ENCODE data around the gene EDN3. TPM values are rescaled to one million over a fixed set of nuclear protein-coding genes. Genes with fewer than 3 reads are reported as not detected.

The EDN3 gene
- polyA plus RNA-seq, 1 donor (not counting 4 experiments of a cell fraction or from before 2014, with no cell fraction given) = not detected

GRCh38 chr20:59297686-59298085 lies 2.7 kb upstream of the EDN3 start:
- Histone ChIP-seq H3K79me2 (ENCODE audit: control insufficient read depth, insufficient read depth, low read length) (no peaks in the 10 kb centered on the region), H3K27me3 (ENCODE audit: control insufficient read depth, extremely low read depth, insufficient read depth, low read length) (peaks cover 16% of the 10 kb centered on the region), H3K27ac (ENCODE audit: control insufficient read depth, insufficient read depth, low read length) (no peak overlapping the region), H3K4me3 (ENCODE audit: control insufficient read depth in 2 of 3, extremely low read depth in 1 of 3, insufficient read depth in 2 of 3, low read depth in 1 of 3, low read length in 3 of 3) (no peak overlapping the region), H4K20me1 (ENCODE audit: control insufficient read depth, extremely low read depth, insufficient read depth, low read length) (no peaks in the 10 kb centered on the region), H3K9ac (ENCODE audit: control insufficient read depth, extremely low read depth, insufficient read depth, low read length) (no peak overlapping the region), H3K4me2 (ENCODE audit: control insufficient read depth, extremely low read depth, insufficient read depth, low read depth, low read length) (no peak overlapping the region), H3K4me1 (ENCODE audit: control insufficient read depth, extremely low read depth, insufficient read depth, low read length) (no peaks in the 10 kb centered on the region), H3K9me1 (ENCODE audit: control insufficient read depth, extremely low read depth, insufficient read depth, low read length) (no peaks in the 10 kb centered on the region), H2AFZ (ENCODE audit: control insufficient read depth, low read length) (no peak overlapping the region), H3K36me3 (ENCODE audit: control insufficient read depth in 2 of 2, extremely low read depth in 1 of 2, insufficient read depth in 2 of 2, low read length in 2 of 2) (no peaks in the 10 kb centered on the region), H3K9me3 (ENCODE audit: control insufficient read depth, low read depth, low read length) (no peaks in the 10 kb centered on the region)
- DNase-seq (ENCODE audit: low read depth, low spot score) = no peak
- TF ChIP-seq EZH2 (IDR thresholded peaks at IDR 0.05; ENCODE audit: low read length) = no peak
- TF ChIP-seq CTCF (optimal IDR thresholded peaks at IDR 0.05 in 1 of 3, IDR thresholded peaks at IDR 0.05 in 1 of 3, conservative IDR thresholded peaks at IDR 0.05 in 1 of 3; ENCODE audit: extremely low read depth in 1 of 3, insufficient read depth in 2 of 3, low read length in 3 of 3) = no peak
- no peak for FAIRE-seq
- dilution Hi-C loops (cut with MboI; ENCODE audit: extremely low pct_ligation_motif_present, low sequenced_read_pairs) = no loop called here

GRCh38 chr20:59299945-59300332 lies 472 bp upstream of the EDN3 start:
- dilution Hi-C loops (cut with MboI; ENCODE audit: extremely low pct_ligation_motif_present, low sequenced_read_pairs) = no loop called here
- Histone ChIP-seq H3K4me2 (ENCODE audit: control insufficient read depth, extremely low read depth, insufficient read depth, low read depth, low read length) (no peak overlapping the region), H3K27me3 (ENCODE audit: control insufficient read depth, extremely low read depth, insufficient read depth, low read length) (peaks cover 16% of the 10 kb centered on the region), H3K9me1 (ENCODE audit: control insufficient read depth, extremely low read depth, insufficient read depth, low read length) (no peaks in the 10 kb centered on the region), H3K9me3 (ENCODE audit: control insufficient read depth, low read depth, low read length) (no peaks in the 10 kb centered on the region), H2AFZ (ENCODE audit: control insufficient read depth, low read length) (no peak overlapping the region), H3K4me3 (ENCODE audit: control insufficient read depth in 2 of 3, extremely low read depth in 1 of 3, insufficient read depth in 2 of 3, low read depth in 1 of 3, low read length in 3 of 3) (no peak overlapping the region), H3K79me2 (ENCODE audit: control insufficient read depth, insufficient read depth, low read length) (no peaks in the 10 kb centered on the region), H3K4me1 (ENCODE audit: control insufficient read depth, extremely low read depth, insufficient read depth, low read length) (no peaks in the 10 kb centered on the region), H3K9ac (ENCODE audit: control insufficient read depth, extremely low read depth, insufficient read depth, low read length) (no peak overlapping the region), H3K36me3 (ENCODE audit: control insufficient read depth in 2 of 2, extremely low read depth in 1 of 2, insufficient read depth in 2 of 2, low read length in 2 of 2) (no peaks in the 10 kb centered on the region), H3K27ac (ENCODE audit: control insufficient read depth, insufficient read depth, low read length) (no peak overlapping the region), H4K20me1 (ENCODE audit: control insufficient read depth, extremely low read depth, insufficient read depth, low read length) (no peaks in the 10 kb centered on the region)
- FAIRE-seq (no peak), DNase-seq (ENCODE audit: low read depth, low spot score) (no peak)
- TF ChIP-seq CTCF (optimal IDR thresholded peaks at IDR 0.05 in 1 of 3, IDR thresholded peaks at IDR 0.05 in 1 of 3, conservative IDR thresholded peaks at IDR 0.05 in 1 of 3; ENCODE audit: extremely low read depth in 1 of 3, insufficient read depth in 2 of 3, low read length in 3 of 3) = no peak
- no peak for TF ChIP-seq EZH2 (IDR thresholded peaks at IDR 0.05; ENCODE audit: low read length)

All from keratinocyte (primary cell).